K562 (cell line): ENCODE data around the gene FAM174C. TPM values are rescaled to one million over a fixed set of nuclear protein-coding genes. Genes with fewer than 3 reads are reported as not detected.

Experiments
- CHD4 ChIP-seq: fragments of 200-600 bp; sonication (generic); IDR thresholded peaks from 3 replicates; pipeline ENCODE4 v1.6.1; 2012; ENCODE audit warnings: low read depth, mild to moderate bottlenecking, mixed read lengths, low read length, inconsistent platforms; ENCODE audit not compliant: insufficient read depth, insufficient replicate concordance, poor library complexity, severe bottlenecking
- DNMT1 ChIP-seq: fragments of 450-650 bp; IDR thresholded peaks from 2 replicates; pipeline ENCODE4 v1.6.1; 2016; ENCODE audit warnings: antibody characterized with exemption, mild to moderate bottlenecking
- FOXJ2 ChIP-seq: fragments of 200-800 bp; sonication (Bioruptor generic); IDR thresholded peaks from 2 replicates; pipeline ENCODE4 v1.6.1; 2016; ENCODE audit warnings: missing genetic modification characterization, missing compliant biosample characterization
- JUN ChIP-seq, 2 experiments: sonication (generic) in 1 of 2; formaldehyde crosslinking in 1 of 2; IDR thresholded peaks; 2 replicates each; pipeline versions ENCODE4 v1.6.1 to v1.8.0; 2012 to 2022; ENCODE audit warnings: borderline replicate concordance in 2 of 2, mild to moderate bottlenecking in 2 of 2, improper control_type of control experiment in 1 of 2, low read depth in 1 of 2, low read length in 1 of 2, missing genetic modification reagents in 1 of 2
- NEUROD1 ChIP-seq: fragments of 150-350 bp; IDR thresholded peaks from 2 replicates; pipeline ENCODE4 v1.6.1; 2014; ENCODE audit warnings: borderline replicate concordance, low read length, low read depth; ENCODE audit not compliant: partially characterized antibody
- RBM17 ChIP-seq: fragments of 200-400 bp; formaldehyde crosslinking; IDR thresholded peaks from 2 replicates; pipeline ENCODE4 v1.6.1; 2017; ENCODE audit warnings: low read depth, mild to moderate bottlenecking, low read length, borderline replicate concordance
- RCOR1 ChIP-seq, 2 experiments: IDR thresholded peaks; 2 replicates each; pipeline ENCODE4 v1.6.1; 2012; ENCODE audit warnings: low read depth in 2 of 2, low read length in 2 of 2, borderline replicate concordance in 1 of 2, improper control_type of control experiment in 1 of 2
- XRCC4 ChIP-seq: IDR thresholded peaks from one replicate; pipeline ENCODE4 v1.6.1; 2011; ENCODE audit not compliant: insufficient read depth, insufficient read length; ENCODE audit errors: extremely low read depth
- polyA plus RNA-seq, 8 experiments: library from polyadenylated mRNA; depleted of rRNA in 4 of 8; stranded (reverse) in 5 of 8; unstranded in 3 of 8; fragments of >200 nt; fragmentation: Nextera tagmentation in 2 of 8; fragmentation: Illumina TruSeq in 1 of 8; extraction: Ambion mirVana in 2 of 8; extraction: Trizol in 1 of 8; gene quantifications; 2 replicates each; pipeline versions ENCODE4 v1.2.1 to v1.2.3, GENCODE V29; 2011 to 2014; ENCODE audit warnings: inconsistent platforms in 1 of 8, missing spikeins in 1 of 8
- total RNA-seq, 7 experiments: library from RNA; depleted of rRNA in 6 of 7; stranded (reverse); fragments of >200 nt in 6 of 7; fragmentation: Illumina TruSeq in 2 of 7; extraction: Trizol in 2 of 7; gene quantifications; 2 replicates each; pipeline versions ENCODE4 v1.2.1 to v1.2.3, GENCODE V29; 2011 to 2021; ENCODE audit warnings: low replicate concordance in 1 of 7
- TF ChIP-seq, protein P1 (sequence below): fragments of 450-650 bp; formaldehyde crosslinking; IDR thresholded peaks from 2 replicates; pipeline ENCODE4 v1.4.0; 2022; ENCODE audit warnings: mild to moderate bottlenecking, moderate library complexity
- TF ChIP-seq, protein P2 (sequence below), 2 experiments: fragments of 450-650 bp; IDR thresholded peaks; 2 replicates each; pipeline ENCODE4 v1.6.1; 2016
- TF ChIP-seq, protein P3 (sequence below): fragments of 450-650 bp; IDR thresholded peaks from 2 replicates; pipeline ENCODE4 v1.6.1; 2016; ENCODE audit warnings: mild to moderate bottlenecking
- TF ChIP-seq, protein P4 (sequence below), 2 experiments: fragments of 450-650 bp; IDR thresholded peaks; 2 replicates each; pipeline ENCODE4 v1.6.1; 2018; ENCODE audit warnings: mild to moderate bottlenecking in 2 of 2, low read depth in 1 of 2; ENCODE audit not compliant: partially characterized antibody in 2 of 2
- TF ChIP-seq, protein P5 (sequence below): fragments of 250-450 bp; sonication (Bioruptor Pico); IDR thresholded peaks from 2 replicates; pipeline ENCODE4 v1.8.0; 2021; ENCODE audit warnings: moderate library complexity, mild to moderate bottlenecking, inconsistent platforms

Gene FAM174C
- total and polyA plus RNA-seq, 9 of the 15 experiments (the other 6 are each of a cell fraction or from before 2014, with no cell fraction given) = 0.66 to 89.6 (median 20.3) TPM

DNA sequence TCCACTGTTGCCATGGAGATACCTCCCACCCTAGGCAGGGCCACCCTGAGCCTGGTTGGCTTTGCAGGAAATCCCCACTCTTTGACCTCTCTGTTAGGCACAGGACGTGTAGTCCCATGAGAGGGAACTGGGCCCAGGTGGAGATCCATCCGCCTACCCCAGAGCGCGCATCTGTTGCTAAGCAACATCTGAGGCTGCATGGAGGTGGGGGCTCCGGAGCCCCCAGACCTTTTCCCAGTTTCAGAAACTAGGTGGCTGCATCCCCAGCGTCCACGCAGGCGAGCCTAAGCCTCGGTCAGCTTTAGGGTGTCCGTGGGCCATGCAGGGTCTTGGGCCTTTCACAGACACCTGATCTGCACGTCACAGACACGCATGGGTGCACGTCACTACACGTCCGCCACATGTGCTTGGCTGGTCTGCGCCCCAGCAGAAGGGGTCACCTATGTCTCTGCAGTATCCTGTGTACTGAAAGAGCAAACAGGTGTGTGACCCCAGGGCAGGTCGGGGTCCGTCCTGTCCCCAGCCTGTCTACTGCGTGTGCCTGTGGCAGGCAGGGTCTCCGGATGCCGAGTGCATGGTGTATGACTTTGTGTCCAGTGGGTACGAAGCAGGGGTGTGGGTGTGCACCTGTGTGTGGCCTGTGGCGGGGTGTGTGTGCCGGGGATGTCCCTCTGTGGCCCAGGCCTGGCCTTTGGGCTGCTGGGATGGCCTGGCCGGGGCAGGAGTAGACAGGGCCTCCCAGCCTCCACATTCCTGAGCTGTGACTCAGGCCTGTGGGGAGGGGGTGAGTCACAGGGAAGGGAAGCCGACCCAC, 10.3 kb upstream of the FAM174C start (continued):
- TF ChIP-seq JUN (IDR thresholded peaks at IDR 0.05; ENCODE audit: borderline replicate concordance, low read depth, low read length) (peak; percentile 98), JUN (CRISPR knock-in tag; IDR thresholded peaks at IDR 0.05; ENCODE audit: borderline replicate concordance) (peak; percentile 96), RCOR1 (IDR thresholded peaks at IDR 0.05; ENCODE audit: borderline replicate concordance in 1 of 2, low read depth in 2 of 2, low read length in 2 of 2) (0 out of 4 replicates have a peak, but pooled peaks of 1 of the 2 experiments have one; percentile 71), RBM17 (no peak), DNMT1 (no peak), CHD4 (no peak), NEUROD1 (peak; percentile 40), XRCC4 (no peak), FOXJ2 (tag) (no peak)
- TF ChIP-seq, protein P1, sequence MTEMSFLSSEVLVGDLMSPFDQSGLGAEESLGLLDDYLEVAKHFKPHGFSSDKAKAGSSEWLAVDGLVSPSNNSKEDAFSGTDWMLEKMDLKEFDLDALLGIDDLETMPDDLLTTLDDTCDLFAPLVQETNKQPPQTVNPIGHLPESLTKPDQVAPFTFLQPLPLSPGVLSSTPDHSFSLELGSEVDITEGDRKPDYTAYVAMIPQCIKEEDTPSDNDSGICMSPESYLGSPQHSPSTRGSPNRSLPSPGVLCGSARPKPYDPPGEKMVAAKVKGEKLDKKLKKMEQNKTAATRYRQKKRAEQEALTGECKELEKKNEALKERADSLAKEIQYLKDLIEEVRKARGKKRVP (CRISPR knock-in tag) = no peak
- TF ChIP-seq, protein P2, sequence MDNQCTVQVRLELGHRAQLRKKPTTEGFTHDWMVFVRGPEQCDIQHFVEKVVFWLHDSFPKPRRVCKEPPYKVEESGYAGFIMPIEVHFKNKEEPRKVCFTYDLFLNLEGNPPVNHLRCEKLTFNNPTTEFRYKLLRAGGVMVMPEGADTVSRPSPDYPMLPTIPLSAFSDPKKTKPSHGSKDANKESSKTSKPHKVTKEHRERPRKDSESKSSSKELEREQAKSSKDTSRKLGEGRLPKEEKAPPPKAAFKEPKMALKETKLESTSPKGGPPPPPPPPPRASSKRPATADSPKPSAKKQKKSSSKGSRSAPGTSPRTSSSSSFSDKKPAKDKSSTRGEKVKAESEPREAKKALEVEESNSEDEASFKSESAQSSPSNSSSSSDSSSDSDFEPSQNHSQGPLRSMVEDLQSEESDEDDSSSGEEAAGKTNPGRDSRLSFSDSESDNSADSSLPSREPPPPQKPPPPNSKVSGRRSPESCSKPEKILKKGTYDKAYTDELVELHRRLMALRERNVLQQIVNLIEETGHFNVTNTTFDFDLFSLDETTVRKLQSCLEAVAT (IDR thresholded peaks at IDR 0.05) = peak in 1 of 2 experiments; percentile 46; a peak in 2 of 4 replicates
- TF ChIP-seq, protein P3, sequence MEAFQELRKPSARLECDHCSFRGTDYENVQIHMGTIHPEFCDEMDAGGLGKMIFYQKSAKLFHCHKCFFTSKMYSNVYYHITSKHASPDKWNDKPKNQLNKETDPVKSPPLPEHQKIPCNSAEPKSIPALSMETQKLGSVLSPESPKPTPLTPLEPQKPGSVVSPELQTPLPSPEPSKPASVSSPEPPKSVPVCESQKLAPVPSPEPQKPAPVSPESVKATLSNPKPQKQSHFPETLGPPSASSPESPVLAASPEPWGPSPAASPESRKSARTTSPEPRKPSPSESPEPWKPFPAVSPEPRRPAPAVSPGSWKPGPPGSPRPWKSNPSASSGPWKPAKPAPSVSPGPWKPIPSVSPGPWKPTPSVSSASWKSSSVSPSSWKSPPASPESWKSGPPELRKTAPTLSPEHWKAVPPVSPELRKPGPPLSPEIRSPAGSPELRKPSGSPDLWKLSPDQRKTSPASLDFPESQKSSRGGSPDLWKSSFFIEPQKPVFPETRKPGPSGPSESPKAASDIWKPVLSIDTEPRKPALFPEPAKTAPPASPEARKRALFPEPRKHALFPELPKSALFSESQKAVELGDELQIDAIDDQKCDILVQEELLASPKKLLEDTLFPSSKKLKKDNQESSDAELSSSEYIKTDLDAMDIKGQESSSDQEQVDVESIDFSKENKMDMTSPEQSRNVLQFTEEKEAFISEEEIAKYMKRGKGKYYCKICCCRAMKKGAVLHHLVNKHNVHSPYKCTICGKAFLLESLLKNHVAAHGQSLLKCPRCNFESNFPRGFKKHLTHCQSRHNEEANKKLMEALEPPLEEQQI = no peak
- TF ChIP-seq, protein P4, sequence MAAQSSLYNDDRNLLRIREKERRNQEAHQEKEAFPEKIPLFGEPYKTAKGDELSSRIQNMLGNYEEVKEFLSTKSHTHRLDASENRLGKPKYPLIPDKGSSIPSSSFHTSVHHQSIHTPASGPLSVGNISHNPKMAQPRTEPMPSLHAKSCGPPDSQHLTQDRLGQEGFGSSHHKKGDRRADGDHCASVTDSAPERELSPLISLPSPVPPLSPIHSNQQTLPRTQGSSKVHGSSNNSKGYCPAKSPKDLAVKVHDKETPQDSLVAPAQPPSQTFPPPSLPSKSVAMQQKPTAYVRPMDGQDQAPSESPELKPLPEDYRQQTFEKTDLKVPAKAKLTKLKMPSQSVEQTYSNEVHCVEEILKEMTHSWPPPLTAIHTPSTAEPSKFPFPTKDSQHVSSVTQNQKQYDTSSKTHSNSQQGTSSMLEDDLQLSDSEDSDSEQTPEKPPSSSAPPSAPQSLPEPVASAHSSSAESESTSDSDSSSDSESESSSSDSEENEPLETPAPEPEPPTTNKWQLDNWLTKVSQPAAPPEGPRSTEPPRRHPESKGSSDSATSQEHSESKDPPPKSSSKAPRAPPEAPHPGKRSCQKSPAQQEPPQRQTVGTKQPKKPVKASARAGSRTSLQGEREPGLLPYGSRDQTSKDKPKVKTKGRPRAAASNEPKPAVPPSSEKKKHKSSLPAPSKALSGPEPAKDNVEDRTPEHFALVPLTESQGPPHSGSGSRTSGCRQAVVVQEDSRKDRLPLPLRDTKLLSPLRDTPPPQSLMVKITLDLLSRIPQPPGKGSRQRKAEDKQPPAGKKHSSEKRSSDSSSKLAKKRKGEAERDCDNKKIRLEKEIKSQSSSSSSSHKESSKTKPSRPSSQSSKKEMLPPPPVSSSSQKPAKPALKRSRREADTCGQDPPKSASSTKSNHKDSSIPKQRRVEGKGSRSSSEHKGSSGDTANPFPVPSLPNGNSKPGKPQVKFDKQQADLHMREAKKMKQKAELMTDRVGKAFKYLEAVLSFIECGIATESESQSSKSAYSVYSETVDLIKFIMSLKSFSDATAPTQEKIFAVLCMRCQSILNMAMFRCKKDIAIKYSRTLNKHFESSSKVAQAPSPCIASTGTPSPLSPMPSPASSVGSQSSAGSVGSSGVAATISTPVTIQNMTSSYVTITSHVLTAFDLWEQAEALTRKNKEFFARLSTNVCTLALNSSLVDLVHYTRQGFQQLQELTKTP (IDR thresholded peaks at IDR 0.05; ENCODE audit: low read depth in 1 of 2, partially characterized antibody in 2 of 2) = no peak
- TF ChIP-seq, protein P5, sequence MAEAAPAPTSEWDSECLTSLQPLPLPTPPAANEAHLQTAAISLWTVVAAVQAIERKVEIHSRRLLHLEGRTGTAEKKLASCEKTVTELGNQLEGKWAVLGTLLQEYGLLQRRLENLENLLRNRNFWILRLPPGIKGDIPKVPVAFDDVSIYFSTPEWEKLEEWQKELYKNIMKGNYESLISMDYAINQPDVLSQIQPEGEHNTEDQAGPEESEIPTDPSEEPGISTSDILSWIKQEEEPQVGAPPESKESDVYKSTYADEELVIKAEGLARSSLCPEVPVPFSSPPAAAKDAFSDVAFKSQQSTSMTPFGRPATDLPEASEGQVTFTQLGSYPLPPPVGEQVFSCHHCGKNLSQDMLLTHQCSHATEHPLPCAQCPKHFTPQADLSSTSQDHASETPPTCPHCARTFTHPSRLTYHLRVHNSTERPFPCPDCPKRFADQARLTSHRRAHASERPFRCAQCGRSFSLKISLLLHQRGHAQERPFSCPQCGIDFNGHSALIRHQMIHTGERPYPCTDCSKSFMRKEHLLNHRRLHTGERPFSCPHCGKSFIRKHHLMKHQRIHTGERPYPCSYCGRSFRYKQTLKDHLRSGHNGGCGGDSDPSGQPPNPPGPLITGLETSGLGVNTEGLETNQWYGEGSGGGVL (CRISPR knock-in tag) = no peak
